Loucy (cell line): ENCODE results near the gene FGD1.

Source experiments
- H2AFZ ChIP-seq: fragments of 200-600 bp; sonication (generic); 2 replicates; pipeline ENCODE4 v1.6.0; 2016; ENCODE audit warnings: antibody characterized with exemption, mild to moderate bottlenecking, low read length, moderate library complexity
- H3F3A ChIP-seq: fragments of 200-600 bp; 2 replicates; pipeline ENCODE4 v1.6.0; 2016; ENCODE audit warnings: antibody characterized with exemption, low read depth, mild to moderate bottlenecking
- H3K27me3 ChIP-seq: fragments of 200-600 bp; sonication (generic); 2 replicates; pipeline ENCODE4 v1.6.1; 2014; ENCODE audit warnings: low read length, mild to moderate bottlenecking; ENCODE audit not compliant: insufficient read depth, poor library complexity, severe bottlenecking
- H3K36me3 ChIP-seq: fragments of 200-600 bp; sonication (generic); 2 replicates; pipeline ENCODE4 v1.6.1; 2016; ENCODE audit warnings: low read length; ENCODE audit not compliant: insufficient read depth
- H3K4me1 ChIP-seq: fragments of 200-600 bp; sonication (generic); 2 replicates; pipeline ENCODE4 v1.5.1; 2014; ENCODE audit warnings: low read length, mild to moderate bottlenecking; ENCODE audit not compliant: insufficient read depth, poor library complexity, severe bottlenecking
- H3K4me2 ChIP-seq: fragments of 200-600 bp; sonication (generic); 2 replicates; pipeline ENCODE4 v1.6.0; 2014; ENCODE audit warnings: antibody characterized with exemption, low read length, low read depth, mild to moderate bottlenecking; ENCODE audit not compliant: poor library complexity, severe bottlenecking
- H3K4me3 ChIP-seq: fragments of 200-600 bp; sonication (generic); 2 replicates; pipeline ENCODE4 v1.5.1; 2014; ENCODE audit warnings: low read length, mild to moderate bottlenecking, mixed read lengths; ENCODE audit not compliant: poor library complexity, severe bottlenecking
- H3K79me2 ChIP-seq: fragments of 200-600 bp; sonication (generic); 2 replicates; pipeline ENCODE4 v1.6.1; 2014; ENCODE audit warnings: low read length; ENCODE audit not compliant: insufficient read depth
- H3K9ac ChIP-seq: fragments of 200-600 bp; sonication (generic); 2 replicates; pipeline ENCODE4 v1.6.0; 2014; ENCODE audit warnings: mild to moderate bottlenecking, low read depth, low read length, moderate library complexity; ENCODE audit not compliant: poor library complexity, severe bottlenecking
- H3K9me2 ChIP-seq: fragments of 200-600 bp; sonication (generic); replicated peaks from 2 replicates; pipeline ENCODE4 v1.6.1; 2016; ENCODE audit warnings: low read depth, low read length, mixed read lengths
- H3K9me3 ChIP-seq: fragments of 200-600 bp; sonication (generic); 2 replicates; pipeline ENCODE4 v1.6.1; 2014; ENCODE audit warnings: mild to moderate bottlenecking, antibody characterized with exemption, low read length, low read depth; ENCODE audit not compliant: insufficient read depth
- H4K20me1 ChIP-seq: fragments of 200-600 bp; sonication (generic); 2 replicates; pipeline ENCODE4 v1.6.0; 2014; ENCODE audit warnings: antibody characterized with exemption, low read length, mild to moderate bottlenecking; ENCODE audit not compliant: insufficient read depth, poor library complexity, severe bottlenecking
- CTCF ChIP-seq: fragments of 200-600 bp; sonication (generic); conservative IDR thresholded peaks from 2 replicates; pipeline ENCODE4 v1.5.1; 2014; ENCODE audit warnings: mild to moderate bottlenecking, antibody characterized with exemption, low read length
- EZH2phosphoT487 ChIP-seq: fragments of 200-600 bp; IDR thresholded peaks from 2 replicates; pipeline ENCODE4 v1.6.1; 2018; ENCODE audit warnings: antibody characterized with exemption, mild to moderate bottlenecking, moderate library complexity, borderline replicate concordance

FGD1 gene

DNA sequence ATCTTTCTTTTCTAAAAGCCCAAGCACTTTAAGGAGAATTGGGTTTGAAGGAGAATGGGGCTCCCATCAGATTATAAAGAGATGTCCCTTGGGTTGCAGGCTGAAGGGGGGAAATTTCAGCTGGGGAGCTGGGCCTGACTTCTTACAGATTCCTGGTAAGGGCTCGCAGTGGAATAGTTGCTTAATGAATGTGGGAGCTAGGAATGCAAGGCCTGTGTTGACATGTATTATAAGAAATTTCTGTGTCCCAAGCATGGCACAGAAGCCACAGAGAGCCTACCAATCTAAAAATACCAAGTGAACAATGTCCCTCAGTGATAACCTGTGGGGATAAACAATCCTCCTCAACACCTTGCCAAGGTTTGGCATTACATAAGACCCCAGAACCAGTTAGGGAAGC, 98.9 kb downstream of the FGD1 start:
- H3K9ac ChIP-seq = no peak overlapping the region
- H4K20me1 ChIP-seq = no peaks in the 10 kb centered on the region
- TF ChIP-seq EZH2phosphoT487 = no peak
- TF ChIP-seq CTCF = no peak
- no peaks in the 10 kb centered on the region for H3K79me2 ChIP-seq
- no peak overlapping the region for H3K4me2 ChIP-seq
- H3K4me3 ChIP-seq = no peak overlapping the region
- H3F3A ChIP-seq = no peaks in the 10 kb centered on the region
- H2AFZ ChIP-seq = no peak overlapping the region
- H3K36me3 ChIP-seq = no peaks in the 10 kb centered on the region
- H3K9me2 ChIP-seq = no peaks in the 10 kb centered on the region
- H3K4me1 ChIP-seq = no peaks in the 10 kb centered on the region
- no peaks in the 10 kb centered on the region for H3K27me3 ChIP-seq
- no peaks in the 10 kb centered on the region for H3K9me3 ChIP-seq
